Fibroblast of lung (primary cell): Measurements from ENCODE around the gene CMTM1.

Experiments used
- EZH2 ChIP-seq: IDR thresholded peaks from 2 replicates; pipeline ENCODE4 v1.5.1; 2012; ENCODE audit warnings: low read length, control low read depth, mild to moderate bottlenecking; ENCODE audit errors: missing control alignments
- TF ChIP-seq, protein P1 (sequence below), 2 donors: IDR thresholded peaks in 1 of 2; conservative IDR thresholded peaks in 1 of 2; 1 replicate in 1 of 2; 2 replicates in 1 of 2; pipeline ENCODE4 v1.5.1; 2011 to 2012; ENCODE audit warnings: low read length in 2 of 2, control low read depth in 1 of 2, inconsistent platforms in 1 of 2, low read depth in 1 of 2, mild to moderate bottlenecking in 1 of 2

DNA sequence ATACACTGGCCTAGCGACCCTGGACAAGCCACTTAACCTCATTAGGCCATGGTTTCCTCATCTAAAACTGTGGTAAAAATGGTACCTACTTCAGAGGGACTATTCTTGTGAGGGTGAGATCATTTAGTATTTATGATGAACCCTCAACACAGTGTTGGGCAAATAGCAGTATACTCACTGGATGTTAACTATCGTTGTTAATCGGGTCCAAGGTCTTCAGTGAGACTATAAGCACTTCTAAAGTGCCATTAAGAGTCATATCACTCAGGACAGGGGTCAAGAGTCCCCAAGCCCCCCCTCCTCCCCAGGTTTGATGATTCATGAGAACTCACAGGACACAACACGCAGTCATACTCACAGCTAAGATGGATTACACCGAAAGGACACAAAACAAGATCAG lies 27.3 kb upstream of the CMTM1 start:
- TF ChIP-seq, protein P1, sequence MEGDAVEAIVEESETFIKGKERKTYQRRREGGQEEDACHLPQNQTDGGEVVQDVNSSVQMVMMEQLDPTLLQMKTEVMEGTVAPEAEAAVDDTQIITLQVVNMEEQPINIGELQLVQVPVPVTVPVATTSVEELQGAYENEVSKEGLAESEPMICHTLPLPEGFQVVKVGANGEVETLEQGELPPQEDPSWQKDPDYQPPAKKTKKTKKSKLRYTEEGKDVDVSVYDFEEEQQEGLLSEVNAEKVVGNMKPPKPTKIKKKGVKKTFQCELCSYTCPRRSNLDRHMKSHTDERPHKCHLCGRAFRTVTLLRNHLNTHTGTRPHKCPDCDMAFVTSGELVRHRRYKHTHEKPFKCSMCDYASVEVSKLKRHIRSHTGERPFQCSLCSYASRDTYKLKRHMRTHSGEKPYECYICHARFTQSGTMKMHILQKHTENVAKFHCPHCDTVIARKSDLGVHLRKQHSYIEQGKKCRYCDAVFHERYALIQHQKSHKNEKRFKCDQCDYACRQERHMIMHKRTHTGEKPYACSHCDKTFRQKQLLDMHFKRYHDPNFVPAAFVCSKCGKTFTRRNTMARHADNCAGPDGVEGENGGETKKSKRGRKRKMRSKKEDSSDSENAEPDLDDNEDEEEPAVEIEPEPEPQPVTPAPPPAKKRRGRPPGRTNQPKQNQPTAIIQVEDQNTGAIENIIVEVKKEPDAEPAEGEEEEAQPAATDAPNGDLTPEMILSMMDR (conservative IDR thresholded peaks at IDR 0.05 in 1 of 2, IDR thresholded peaks at IDR 0.05 in 1 of 2; ENCODE audit: low read depth in 1 of 2, low read length in 2 of 2): no peak
- TF ChIP-seq EZH2: no peak
